ENCODE results near the gene ANKRD44. TPM values are rescaled to one million over a fixed set of nuclear protein-coding genes. Genes with fewer than 3 reads are reported as not detected.

ANKRD44 gene
- polyA plus RNA-seq, 2 of the 4 experiments (the other 2 are of a cell fraction) = 0.97 to 5.9 TPM

DNA sequence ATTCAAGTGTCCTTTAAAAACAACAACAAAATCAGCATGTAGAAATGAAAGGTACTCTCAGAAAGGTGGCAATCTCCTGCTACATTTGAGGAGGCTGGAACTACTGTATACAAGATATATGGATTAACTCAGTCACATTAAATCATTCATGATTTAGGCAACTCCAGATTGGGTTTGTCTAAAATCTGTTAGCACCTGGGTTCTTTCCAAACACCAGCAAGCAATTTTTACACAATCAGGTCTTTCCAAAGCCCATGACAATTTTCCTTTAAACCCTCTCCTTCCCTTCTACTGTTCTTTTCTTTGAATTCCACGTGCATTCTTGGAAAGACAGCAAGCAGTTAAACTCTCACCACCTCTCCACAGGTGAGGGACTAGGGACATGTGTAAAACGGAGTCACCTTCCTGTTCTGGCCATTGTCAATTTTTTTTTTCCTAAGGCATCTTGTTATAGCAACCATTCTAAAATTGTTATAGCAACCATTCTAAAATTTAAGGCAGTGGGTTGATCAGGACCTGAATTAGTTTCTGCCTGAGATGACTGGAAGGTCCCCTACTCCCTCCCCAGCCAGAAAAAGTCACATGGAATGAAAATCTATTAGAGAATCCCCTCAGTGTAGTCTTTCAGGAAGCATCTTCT, 113.9 kb downstream of the ANKRD44 start (continued):
- TF ChIP-seq GATA3 (IDR thresholded peaks at IDR 0.05; ENCODE audit: borderline replicate concordance) = no peak

DNA sequence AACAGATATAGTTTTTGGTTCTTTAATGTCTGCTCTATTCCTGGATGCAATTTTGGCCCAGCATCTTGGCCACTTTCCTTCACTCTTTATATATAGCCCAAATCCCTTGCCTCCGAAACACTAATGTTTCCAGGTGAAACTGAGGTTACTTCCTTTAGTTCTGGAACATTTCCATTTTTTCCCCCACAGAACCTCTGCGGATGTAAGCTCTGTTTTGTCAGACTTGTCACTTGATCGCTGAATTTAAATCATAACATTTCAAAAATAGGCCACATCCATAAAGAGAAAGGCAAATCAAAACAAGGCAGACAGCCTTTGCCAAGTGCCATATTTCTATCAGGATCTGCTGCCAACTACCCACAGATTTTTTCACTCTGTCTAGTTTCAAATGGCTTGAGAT, 115.1 kb downstream of the ANKRD44 start:
- no peak overlapping the region for H3K4me2 ChIP-seq
- WGBS (ENCODE audit: missing lambda C conversion rate) = 72% methylated on average over 3 of the region's 3 CpGs
- ATAC-seq = no peak
- H3K4me3 ChIP-seq = no peak overlapping the region
- ChIA-PET CTCF (interaction anchor here (0.9 to 3.7 kb wide), 2 partner anchors 82 to 184 kb away, joined by 3 to 16 read pairs; no protein-coding TSS in a partner anchor), POLR2A (no interaction called here)
- TF ChIP-seq CBX2 (IDR thresholded peaks at IDR 0.05; ENCODE audit: borderline replicate concordance, low read depth) (no peak), RAD21 (conservative IDR thresholded peaks at IDR 0.05 in 1 of 2, IDR thresholded peaks at IDR 0.05 in 1 of 2) (no peak), GATA3 (IDR thresholded peaks at IDR 0.05; ENCODE audit: borderline replicate concordance) (no peak), NPAS2 (CRISPR knock-in tag; IDR thresholded peaks at IDR 0.05; ENCODE audit: borderline replicate concordance) (no peak), HDAC2 (IDR thresholded peaks at IDR 0.05) (no peak), EP300 (IDR thresholded peaks at IDR 0.05) (no peak), POLR2A (IDR thresholded peaks at IDR 0.05; ENCODE audit: low read length) (no peak), NR3C1 (IDR thresholded peaks at IDR 0.05) (no peak), PHF8 (IDR thresholded peaks at IDR 0.05; ENCODE audit: borderline replicate concordance, low read depth) (no peak), ZC3H11A (IDR thresholded peaks at IDR 0.05) (no peak)
- TF ChIP-seq, protein P1, sequence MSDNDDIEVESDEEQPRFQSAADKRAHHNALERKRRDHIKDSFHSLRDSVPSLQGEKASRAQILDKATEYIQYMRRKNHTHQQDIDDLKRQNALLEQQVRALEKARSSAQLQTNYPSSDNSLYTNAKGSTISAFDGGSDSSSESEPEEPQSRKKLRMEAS (IDR thresholded peaks at IDR 0.05) = no peak
- TF ChIP-seq, protein P2, sequence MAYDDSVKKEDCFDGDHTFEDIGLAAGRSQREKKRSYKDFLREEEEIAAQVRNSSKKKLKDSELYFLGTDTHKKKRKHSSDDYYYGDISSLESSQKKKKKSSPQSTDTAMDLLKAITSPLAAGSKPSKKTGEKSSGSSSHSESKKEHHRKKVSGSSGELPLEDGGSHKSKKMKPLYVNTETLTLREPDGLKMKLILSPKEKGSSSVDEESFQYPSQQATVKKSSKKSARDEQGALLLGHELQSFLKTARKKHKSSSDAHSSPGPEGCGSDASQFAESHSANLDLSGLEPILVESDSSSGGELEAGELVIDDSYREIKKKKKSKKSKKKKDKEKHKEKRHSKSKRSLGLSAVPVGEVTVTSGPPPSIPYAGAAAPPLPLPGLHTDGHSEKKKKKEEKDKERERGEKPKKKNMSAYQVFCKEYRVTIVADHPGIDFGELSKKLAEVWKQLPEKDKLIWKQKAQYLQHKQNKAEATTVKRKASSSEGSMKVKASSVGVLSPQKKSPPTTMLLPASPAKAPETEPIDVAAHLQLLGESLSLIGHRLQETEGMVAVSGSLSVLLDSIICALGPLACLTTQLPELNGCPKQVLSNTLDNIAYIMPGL (CRISPR knock-in tag; IDR thresholded peaks at IDR 0.05; ENCODE audit: borderline replicate concordance) = no peak
- TF ChIP-seq, protein P3, sequence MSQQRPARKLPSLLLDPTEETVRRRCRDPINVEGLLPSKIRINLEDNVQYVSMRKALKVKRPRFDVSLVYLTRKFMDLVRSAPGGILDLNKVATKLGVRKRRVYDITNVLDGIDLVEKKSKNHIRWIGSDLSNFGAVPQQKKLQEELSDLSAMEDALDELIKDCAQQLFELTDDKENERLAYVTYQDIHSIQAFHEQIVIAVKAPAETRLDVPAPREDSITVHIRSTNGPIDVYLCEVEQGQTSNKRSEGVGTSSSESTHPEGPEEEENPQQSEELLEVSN (IDR thresholded peaks at IDR 0.05; ENCODE audit: borderline replicate concordance, low read depth) = no peak
- FAIRE-seq = no peak
- H3K27ac ChIP-seq = no peak overlapping the region
- H3K9me3 ChIP-seq = no peaks in the 10 kb centered on the region
- no peak for DNase-seq (ENCODE audit: low read depth in 1 of 2, low spot score in 1 of 2)
- no peaks in the 10 kb centered on the region for H3K4me1 ChIP-seq

DNA sequence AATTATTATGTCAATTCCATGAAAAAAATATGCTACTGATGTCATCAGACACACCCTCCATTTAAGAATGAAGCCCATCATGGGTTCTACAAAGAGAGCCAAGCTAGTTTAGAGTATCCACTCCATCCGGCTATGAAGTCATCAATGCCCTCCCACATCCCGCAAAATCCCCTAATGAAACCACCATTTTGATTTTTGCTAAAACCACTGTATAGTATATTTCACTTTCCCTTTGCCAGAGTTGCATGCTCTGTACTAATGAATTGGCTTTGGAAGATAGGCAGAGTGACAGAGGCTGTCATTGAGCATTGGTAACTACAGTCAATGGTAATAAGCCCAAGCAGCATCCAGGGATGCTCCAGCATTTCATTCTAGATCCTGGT, 118.6 kb downstream of the ANKRD44 start:
- TF ChIP-seq, protein P4, sequence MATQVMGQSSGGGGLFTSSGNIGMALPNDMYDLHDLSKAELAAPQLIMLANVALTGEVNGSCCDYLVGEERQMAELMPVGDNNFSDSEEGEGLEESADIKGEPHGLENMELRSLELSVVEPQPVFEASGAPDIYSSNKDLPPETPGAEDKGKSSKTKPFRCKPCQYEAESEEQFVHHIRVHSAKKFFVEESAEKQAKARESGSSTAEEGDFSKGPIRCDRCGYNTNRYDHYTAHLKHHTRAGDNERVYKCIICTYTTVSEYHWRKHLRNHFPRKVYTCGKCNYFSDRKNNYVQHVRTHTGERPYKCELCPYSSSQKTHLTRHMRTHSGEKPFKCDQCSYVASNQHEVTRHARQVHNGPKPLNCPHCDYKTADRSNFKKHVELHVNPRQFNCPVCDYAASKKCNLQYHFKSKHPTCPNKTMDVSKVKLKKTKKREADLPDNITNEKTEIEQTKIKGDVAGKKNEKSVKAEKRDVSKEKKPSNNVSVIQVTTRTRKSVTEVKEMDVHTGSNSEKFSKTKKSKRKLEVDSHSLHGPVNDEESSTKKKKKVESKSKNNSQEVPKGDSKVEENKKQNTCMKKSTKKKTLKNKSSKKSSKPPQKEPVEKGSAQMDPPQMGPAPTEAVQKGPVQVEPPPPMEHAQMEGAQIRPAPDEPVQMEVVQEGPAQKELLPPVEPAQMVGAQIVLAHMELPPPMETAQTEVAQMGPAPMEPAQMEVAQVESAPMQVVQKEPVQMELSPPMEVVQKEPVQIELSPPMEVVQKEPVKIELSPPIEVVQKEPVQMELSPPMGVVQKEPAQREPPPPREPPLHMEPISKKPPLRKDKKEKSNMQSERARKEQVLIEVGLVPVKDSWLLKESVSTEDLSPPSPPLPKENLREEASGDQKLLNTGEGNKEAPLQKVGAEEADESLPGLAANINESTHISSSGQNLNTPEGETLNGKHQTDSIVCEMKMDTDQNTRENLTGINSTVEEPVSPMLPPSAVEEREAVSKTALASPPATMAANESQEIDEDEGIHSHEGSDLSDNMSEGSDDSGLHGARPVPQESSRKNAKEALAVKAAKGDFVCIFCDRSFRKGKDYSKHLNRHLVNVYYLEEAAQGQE (IDR thresholded peaks at IDR 0.05) = no peak
- TF ChIP-seq, protein P5, sequence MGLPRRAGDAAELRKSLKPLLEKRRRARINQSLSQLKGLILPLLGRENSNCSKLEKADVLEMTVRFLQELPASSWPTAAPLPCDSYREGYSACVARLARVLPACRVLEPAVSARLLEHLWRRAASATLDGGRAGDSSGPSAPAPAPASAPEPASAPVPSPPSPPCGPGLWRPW (IDR thresholded peaks at IDR 0.05) = no peak
- TF ChIP-seq HOXB5 (CRISPR knock-in tag; IDR thresholded peaks at IDR 0.05) = no peak
- TF ChIP-seq CBX2 (IDR thresholded peaks at IDR 0.05; ENCODE audit: borderline replicate concordance, low read depth) = no peak
- TF ChIP-seq JUNB (IDR thresholded peaks at IDR 0.05) = no peak
- TF ChIP-seq, protein P6, sequence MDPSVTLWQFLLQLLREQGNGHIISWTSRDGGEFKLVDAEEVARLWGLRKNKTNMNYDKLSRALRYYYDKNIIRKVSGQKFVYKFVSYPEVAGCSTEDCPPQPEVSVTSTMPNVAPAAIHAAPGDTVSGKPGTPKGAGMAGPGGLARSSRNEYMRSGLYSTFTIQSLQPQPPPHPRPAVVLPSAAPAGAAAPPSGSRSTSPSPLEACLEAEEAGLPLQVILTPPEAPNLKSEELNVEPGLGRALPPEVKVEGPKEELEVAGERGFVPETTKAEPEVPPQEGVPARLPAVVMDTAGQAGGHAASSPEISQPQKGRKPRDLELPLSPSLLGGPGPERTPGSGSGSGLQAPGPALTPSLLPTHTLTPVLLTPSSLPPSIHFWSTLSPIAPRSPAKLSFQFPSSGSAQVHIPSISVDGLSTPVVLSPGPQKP (IDR thresholded peaks at IDR 0.05; ENCODE audit: low read depth, low read length) = no peak
- no peak for TF ChIP-seq ESRRA (IDR thresholded peaks at IDR 0.05; ENCODE audit: borderline replicate concordance, low read length)
- no peak for TF ChIP-seq FOXS1 (CRISPR knock-in tag; IDR thresholded peaks at IDR 0.05)
- no peak for TF ChIP-seq EHMT2 (IDR thresholded peaks at IDR 0.05; ENCODE audit: low read depth)
- TF ChIP-seq EP300 (IDR thresholded peaks at IDR 0.05) = no peak
- no peak for TF ChIP-seq EHF (CRISPR knock-in tag; IDR thresholded peaks at IDR 0.05)
- no peak for TF ChIP-seq HOXA7 (CRISPR knock-in tag; IDR thresholded peaks at IDR 0.05)
- no peak for TF ChIP-seq MAZ (IDR thresholded peaks at IDR 0.05; ENCODE audit: borderline replicate concordance, low read depth, low read length)
- TF ChIP-seq TP53 (CRISPR knock-in tag; IDR thresholded peaks at IDR 0.05) = no peak
- DNase-seq (ENCODE audit: low read depth in 1 of 2, low spot score in 1 of 2) (no peak), FAIRE-seq (no peak), ATAC-seq (peak in 1 of 2 experiments; percentile 26; a peak in 1 of 6 replicates)
- Histone ChIP-seq H3K4me1 (no peaks in the 10 kb centered on the region), H3K4me3 (no peak overlapping the region), H3K27ac (no peak overlapping the region), H3K9me3 (no peaks in the 10 kb centered on the region), H3K4me2 (no peak overlapping the region)
- ChIA-PET POLR2A (no interaction called here), CTCF (interaction anchor here (0.8 to 3.5 kb wide), 30 partner anchors 10 to 192 kb away, joined by 3 to 43 read pairs (median 4); partner anchors contain the start of gene ANKRD44)
- WGBS (ENCODE audit: missing lambda C conversion rate) = 36% methylated on average over 2 of the region's 2 CpGs

All from A549 (cell line).